ENCODE results near the gene PRSS21. TPM values are rescaled to one million over a fixed set of nuclear protein-coding genes. Genes with fewer than 3 reads are reported as not detected.

Gene PRSS21
- total RNA-seq, 1 donor from 2014 or later, result 5.7 TPM

DNA sequence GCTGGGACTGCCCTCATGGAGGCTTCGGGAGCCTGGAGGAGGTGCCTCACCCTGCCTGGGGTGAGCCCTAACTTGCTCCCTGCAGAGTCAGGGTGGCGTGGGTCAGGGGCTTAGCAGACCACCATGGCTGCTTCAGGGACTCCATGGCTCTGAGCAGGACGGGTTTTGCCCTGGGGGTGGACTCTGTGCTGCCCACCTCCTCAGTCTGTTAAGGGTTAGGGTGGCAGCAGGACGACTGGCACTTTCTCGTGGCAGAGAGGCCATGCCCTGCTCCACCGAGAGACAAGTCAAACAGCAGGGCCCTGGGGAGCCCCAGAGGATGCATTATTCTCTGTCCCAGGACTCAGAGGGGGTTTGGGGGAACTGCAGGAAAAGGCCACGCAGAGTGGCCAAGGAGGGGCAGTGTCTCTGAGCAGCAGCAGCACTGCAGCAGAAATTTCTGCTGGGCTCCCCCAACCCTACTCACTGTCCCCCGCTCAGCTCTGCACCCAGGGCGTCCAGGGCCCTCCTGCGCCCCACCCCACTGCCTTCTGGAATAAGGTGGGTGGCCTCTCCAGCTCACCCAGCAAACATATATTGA lies 42.7 kb downstream of the PRSS21 start:
- intact Hi-C loops (cut with micrococcal nuclease), result no loop called here

DNA sequence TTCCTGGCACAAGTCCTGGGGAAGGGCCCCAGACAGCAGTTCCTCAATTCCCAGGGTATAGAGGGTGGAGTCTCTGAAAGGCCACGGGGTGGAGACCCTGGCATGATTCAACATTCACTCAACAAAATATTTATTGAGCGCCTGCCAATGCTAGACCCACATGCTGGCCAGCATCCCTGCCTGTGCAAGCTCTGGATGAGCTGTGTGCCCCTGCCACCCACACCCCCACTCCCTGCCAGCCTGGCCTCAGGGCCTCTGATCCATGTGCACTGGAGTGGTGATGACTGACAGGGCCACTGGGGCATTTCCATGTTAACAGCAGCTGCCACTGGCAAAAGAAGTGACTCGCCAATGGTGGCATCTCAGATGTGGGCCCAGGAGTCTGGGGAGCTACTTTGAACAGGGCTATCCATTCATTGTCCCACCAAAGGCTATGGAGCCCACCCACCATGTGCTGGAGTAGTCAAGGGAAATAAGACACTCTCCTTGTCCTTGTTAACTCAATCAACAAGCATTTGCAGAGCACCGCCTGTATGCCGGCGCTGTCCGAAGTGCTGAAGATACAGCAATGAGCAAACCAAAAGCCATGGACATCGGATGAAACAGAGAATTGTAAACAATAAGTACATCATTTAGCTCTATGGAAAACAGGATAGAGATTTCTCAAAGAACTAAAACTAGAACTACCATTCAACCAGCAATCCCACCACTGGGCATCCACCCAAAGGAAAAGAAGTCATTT lies 44.0 kb downstream of the PRSS21 start:
- intact Hi-C loops (cut with micrococcal nuclease), result no loop called here

DNA sequence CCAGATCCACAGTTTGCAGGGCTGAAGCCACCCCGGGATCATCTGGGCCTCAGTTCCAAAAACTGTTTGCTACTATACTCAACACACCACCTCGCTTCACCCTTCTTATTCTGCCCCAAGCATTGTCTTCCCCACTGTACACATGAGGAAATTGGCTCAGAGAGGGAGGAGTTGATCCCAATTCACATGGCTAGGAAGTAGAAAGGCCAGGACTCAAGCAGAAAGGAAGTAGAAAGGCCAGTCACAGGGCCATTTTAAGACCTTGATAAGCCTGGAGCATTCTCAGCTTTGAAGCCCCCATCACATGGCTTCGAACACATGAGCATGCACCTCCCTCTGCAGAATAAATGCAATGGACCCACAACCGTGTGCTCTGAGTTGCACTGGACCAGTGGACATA lies 48.6 kb downstream of the PRSS21 start:
- intact Hi-C loops (cut with micrococcal nuclease), result loop anchor here (5.0 kb wide), 1 partner anchor 193 kb away; no protein-coding TSS in a partner anchor

DNA sequence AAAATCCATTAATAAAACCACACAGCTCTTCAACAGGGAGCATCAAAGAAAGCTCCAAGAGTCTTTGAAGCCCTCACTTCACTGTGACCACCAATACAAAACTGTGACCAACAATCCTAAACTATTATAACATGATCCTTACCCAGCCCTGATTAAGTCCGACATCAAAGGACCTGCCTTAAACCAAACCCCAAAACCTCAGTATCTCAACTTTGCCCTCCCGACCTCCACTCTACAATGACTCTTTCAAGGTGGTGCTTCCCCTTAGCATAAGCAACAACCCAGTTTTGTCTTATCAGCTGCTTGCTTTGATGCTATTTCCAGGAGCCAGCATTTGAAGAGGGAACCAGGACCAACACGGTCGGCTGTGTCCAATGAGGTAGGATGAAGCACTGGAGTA lies 49.4 kb downstream of the PRSS21 start:
- intact Hi-C loops (cut with micrococcal nuclease), result loop anchor here (5.0 kb wide), 1 partner anchor 194 kb away; no protein-coding TSS in a partner anchor

DNA sequence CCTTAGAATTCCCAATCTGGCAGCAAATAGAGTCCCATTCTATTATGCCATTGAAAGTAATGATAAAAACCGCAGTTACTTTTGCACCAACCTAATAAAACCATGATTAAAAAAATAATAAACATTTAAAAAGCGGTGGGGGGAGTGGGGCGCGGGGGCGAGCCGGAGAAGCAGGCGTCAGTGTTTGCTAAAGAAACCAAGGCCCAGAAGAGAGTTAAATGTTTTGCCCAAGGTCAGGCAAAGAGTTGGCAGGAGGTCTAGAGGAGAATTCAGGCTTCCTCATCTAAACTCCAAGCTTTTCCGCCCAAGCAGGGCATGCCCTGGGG lies 50.6 kb downstream of the PRSS21 start:
- intact Hi-C loops (cut with micrococcal nuclease), result loop anchor here (5.0 kb wide), 1 partner anchor 195 kb away; no protein-coding TSS in a partner anchor

DNA sequence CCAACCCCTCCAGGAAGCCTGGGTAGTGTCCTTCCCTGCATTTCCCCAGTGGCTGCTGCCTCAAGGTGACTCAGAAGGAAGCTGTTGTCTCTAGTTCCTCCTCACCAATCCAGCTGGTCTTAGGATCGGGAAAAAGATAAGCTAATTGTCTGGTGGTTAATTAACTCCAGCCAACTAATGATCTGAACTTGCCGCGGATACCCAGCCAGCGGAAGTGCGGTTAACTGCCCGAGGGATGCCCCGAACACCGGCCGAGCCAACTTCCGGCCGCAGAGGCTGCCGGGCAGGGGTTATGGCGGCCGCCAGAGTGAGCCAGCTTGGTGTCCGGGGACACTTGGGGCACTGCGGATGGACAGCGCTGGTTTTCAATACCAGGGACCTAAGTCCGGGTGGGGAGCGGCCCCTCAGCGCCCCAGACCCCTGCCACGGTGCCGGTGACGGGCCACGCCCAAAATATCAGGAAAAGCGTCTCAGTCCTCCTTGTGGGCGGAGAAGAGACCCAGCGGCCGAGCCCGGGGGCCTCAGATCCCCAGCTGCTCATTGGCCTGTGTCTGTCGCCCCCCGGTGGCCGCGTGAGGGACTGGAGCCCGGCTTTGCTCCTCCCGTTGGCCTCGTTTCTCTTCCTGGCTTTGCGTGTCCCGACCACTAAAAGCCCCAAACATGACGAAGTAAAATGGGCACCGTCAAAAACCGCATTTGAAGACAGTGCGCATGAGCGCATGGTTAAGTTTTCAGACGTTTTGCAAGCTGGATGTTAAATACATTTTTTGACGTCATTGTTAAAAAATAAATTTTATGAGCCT lies 51.2 kb downstream of the PRSS21 start:
- intact Hi-C loops (cut with micrococcal nuclease), result loop anchor here (1.0 to 5.0 kb wide), 4 partner anchors 15 to 196 kb away; partner anchors contain the start of genes FLYWCH1 and FLYWCH2

Other genes starting within 250 kb of the PRSS21 start
- gene KCTD5, start 134.7 kb upstream of the PRSS21 start, total RNA-seq, result 33.9 and 37.2 TPM in 2 replicates
- 1.0 and 1.2 TPM in 2 replicates for gene PRSS27, start 97.0 kb upstream of the PRSS21 start, total RNA-seq
- 559 and 595 TPM in 2 replicates for gene SRRM2, start 64.6 kb upstream of the PRSS21 start, total RNA-seq
- gene ELOB, start 40.0 kb upstream of the PRSS21 start, total RNA-seq, result 232 TPM in 2 replicates
- not detected in 2 replicates for gene PRSS33, start 29.7 kb upstream of the PRSS21 start, total RNA-seq
- not detected in 2 replicates for gene PRSS41, start 18.8 kb upstream of the PRSS21 start, total RNA-seq
- gene ZG16B, start 13.1 kb downstream of the PRSS21 start, total RNA-seq, result 6.5 and 8.0 TPM in 2 replicates
- gene PRSS22, start 40.9 kb downstream of the PRSS21 start, total RNA-seq, result not detected in 2 replicates
- 20.0 and 23.6 TPM in 2 replicates for gene FLYWCH2, start 66.0 kb downstream of the PRSS21 start, total RNA-seq
- 61.6 and 67.3 TPM in 2 replicates for gene FLYWCH1, start 94.7 kb downstream of the PRSS21 start, total RNA-seq
- not detected in 2 replicates for gene KREMEN2, start 147.0 kb downstream of the PRSS21 start, total RNA-seq
- 43.0 and 49.9 TPM in 2 replicates for gene PAQR4, start 152.1 kb downstream of the PRSS21 start, total RNA-seq
- 124 and 125 TPM in 2 replicates for gene PKMYT1, start 163.2 kb downstream of the PRSS21 start, total RNA-seq
- gene CLDN9, start 195.7 kb downstream of the PRSS21 start, total RNA-seq, result 0.43 and 0.77 TPM in 2 replicates
- gene CLDN6, start 200.9 kb downstream of the PRSS21 start, total RNA-seq, result not detected in 2 replicates
- gene TNFRSF12A, start 203.1 kb downstream of the PRSS21 start, total RNA-seq, result 4.8 and 5.7 TPM in 2 replicates
- 29.2 and 31.2 TPM in 2 replicates for gene HCFC1R1, start 206.7 kb downstream of the PRSS21 start, total RNA-seq
- 64.3 and 65.9 TPM in 2 replicates for gene THOC6, start 206.8 kb downstream of the PRSS21 start, total RNA-seq
- gene BICDL2, start 219.7 kb downstream of the PRSS21 start, total RNA-seq, result 0.20 and 0.23 TPM in 2 replicates
- gene MMP25, start 229.3 kb downstream of the PRSS21 start, total RNA-seq, result 71.1 and 75.1 TPM in 2 replicates
- 3,664 and 3,681 TPM in 2 replicates for gene IL32, start 248.4 kb downstream of the PRSS21 start, total RNA-seq